GM19099 (cell line): Measurements from ENCODE around the gene DAO.

Experiments
- POLR2A ChIP-seq: IDR thresholded peaks from 3 replicates; pipeline ENCODE4 v1.6.1; 2011; ENCODE audit warnings: low read depth; ENCODE audit not compliant: insufficient read length; ENCODE audit errors: extremely low read depth

Gene DAO

DNA sequence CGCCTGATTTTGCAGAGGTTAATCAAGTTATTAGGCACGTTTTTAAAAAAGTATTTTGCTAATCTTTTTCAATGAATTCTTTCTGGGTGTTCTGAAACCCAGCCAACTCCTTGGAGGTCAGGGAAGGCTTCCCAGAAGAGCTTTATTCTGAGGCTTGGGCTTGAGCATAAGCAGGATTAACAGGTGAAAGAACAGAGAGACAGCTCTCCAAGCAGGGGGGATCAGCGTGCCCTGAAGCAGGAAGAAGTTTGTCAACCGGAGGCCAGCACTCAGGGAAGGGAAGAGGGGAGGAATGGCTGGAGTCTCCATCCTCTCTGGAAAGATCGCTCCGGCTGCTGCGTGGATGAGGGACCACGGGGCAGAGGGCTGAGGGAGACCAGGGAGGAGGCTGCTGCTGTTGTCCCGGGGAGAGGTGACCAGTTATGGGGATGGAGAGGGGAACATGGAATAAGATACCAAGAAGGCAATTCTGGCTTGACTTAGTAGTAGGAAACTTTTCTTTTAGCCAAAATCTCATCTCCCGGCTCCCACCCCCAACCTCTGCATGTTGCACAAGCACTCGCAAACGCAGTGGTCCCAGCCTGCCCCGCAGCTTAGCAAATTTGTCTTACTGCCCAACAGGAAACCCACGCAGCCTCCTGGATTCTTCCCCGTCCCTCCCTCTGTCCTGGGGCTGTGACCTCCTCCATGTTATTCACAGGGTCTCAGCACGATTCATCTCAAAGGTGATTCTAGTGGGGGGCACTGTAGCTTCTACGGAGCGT is 21.4 kb upstream of the DAO start:
- no peak for TF ChIP-seq POLR2A

DNA sequence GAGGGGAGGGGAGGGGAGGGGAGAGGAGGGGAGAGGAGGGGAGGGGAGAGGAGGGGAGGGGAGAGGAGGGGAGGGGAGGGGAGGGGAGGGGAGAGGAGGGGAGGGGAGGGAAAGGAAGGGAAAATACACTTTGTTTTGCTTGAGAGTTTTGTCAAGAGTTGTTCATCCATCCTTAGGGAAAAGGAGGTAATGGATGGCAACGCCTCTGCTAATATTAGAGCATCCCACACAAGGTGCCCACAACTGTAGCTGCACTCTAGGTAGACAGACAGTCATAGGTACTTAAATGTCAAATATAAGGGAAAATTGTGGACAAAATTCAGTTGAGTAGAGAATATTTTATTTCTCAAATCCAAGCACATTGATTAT is 20.0 kb upstream of the DAO start:
- TF ChIP-seq POLR2A, result no peak

DNA sequence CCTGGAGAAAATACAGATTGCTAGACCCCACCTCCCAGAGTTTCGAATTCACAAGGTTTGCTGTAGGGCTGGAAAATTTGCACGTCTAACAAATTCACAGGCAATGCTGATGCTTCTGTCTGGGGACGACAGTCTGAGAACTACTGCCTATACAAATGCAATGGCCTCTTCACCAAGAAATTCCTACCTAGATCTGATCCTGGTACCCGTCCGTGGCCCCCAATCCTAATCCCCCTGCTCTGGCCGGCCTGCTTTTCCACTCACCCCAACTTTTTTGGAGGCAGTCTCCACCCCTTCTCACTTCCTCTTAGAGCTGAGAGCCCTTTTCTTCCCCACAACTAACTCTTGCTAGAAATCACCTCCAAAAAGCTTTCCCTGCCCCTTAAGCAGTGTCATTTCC is 19.4 kb upstream of the DAO start:
- no peak for TF ChIP-seq POLR2A

DNA sequence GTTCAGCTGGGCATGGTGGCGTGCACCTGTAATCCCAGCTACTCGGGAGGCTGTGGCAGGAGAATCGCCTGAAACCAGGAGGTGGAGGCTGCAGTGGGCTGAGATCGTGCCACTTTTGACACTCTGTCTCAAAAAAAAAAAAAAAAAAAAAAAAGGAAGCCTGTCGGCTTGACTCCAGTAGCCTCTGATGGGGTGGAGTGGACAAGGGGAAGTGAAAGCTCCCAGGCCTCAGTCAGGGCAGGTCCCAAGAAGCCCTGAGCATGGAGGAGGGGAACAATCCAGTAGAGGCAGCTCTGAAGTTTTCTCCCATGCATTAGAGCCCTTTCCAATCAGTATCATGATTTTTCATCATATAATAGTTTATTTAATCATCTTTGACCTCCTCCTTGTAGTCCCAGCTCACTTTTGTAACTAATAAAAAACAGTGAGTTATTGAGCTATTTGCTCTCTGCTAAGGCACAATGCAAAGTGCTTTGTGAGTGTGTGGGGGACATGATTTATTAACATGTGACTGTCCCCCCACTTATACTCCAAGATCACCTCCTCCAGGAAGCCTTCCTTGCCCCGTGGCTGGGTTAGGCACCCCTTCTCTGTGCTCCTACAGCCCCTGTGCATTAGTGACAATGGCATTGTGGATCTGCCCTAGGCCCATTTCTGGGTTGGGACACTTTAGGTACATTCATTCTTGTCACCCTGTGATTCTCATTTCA is 17.9 kb upstream of the DAO start:
- TF ChIP-seq POLR2A, result no peak

DNA sequence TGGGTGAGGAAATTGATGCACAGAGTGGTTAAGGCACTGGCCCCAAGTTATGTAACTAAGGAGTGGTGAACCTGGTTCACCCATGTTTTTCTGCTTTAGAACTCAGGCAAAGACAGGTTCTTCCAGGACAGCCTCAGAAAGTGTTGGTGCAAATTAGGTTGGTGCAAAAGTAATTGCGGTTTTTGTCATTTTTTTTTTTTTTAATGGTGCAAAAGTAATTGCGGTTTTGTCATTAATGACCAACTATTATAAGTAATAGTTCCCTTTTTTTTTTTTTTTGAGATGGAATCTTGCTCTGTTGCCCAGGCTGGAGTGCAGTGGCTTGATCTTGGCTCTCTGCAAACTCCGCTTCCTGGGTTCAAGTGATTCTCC is 17.3 kb upstream of the DAO start:
- no peak for TF ChIP-seq POLR2A

DNA sequence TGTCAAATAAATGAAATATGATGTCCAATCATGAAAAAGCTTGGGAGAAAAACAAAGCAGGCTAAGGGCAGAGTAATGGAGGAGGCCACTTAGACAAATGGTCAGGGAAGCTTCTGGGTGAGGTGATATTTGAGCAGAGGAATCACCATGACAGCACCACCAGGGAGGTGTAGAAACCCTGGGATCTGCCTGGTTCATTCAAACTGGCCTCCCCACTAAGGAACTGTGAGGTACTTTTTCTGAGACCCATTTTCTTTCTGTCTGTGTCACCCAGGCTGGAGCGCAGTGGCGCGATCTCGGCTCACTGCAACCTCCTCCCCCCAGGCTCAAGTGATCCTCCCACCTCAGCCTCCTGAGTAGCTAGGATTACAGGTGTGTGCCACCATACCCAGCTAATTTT is 14.7 kb upstream of the DAO start:
- TF ChIP-seq POLR2A, result no peak

DNA sequence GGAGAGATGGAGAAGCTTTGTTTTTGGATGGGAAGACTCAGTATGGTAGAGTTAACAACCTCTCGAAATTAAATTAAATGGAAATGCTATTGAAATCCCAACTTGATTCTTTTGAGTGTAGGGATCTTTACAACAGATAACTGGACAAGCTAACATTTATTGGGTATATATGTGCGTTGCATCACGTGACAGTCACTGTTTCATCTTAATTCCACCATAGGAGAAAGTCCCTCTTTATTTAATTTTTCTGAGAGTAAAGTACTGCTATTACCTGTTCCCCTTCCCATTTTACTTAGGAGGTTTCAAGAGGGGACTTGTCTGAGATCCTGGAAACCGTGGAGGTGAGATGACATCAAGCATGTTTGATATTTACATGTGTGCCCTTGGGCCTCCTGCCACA is 11.1 kb upstream of the DAO start:
- TF ChIP-seq POLR2A, result no peak

DNA sequence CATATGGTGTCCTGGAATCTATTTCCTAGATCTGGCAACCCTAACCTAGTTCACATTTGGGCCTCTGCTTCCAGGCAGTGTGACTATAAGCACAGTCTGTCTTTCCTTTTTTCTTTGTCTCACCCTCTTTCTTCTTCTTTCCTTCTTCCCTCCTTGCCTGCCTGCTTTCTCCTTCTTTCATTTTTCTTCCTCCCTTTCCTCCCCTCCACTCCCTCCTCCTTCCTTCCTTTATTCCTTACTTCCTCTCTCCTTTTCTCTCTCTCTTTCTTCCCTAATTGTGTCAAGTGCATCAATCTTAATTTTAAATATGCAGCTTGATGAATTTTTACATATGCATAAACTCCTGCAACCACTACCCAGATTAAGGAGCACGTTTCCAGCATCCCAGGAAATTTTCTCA is 4.6 kb upstream of the DAO start:
- TF ChIP-seq POLR2A, result no peak

DNA sequence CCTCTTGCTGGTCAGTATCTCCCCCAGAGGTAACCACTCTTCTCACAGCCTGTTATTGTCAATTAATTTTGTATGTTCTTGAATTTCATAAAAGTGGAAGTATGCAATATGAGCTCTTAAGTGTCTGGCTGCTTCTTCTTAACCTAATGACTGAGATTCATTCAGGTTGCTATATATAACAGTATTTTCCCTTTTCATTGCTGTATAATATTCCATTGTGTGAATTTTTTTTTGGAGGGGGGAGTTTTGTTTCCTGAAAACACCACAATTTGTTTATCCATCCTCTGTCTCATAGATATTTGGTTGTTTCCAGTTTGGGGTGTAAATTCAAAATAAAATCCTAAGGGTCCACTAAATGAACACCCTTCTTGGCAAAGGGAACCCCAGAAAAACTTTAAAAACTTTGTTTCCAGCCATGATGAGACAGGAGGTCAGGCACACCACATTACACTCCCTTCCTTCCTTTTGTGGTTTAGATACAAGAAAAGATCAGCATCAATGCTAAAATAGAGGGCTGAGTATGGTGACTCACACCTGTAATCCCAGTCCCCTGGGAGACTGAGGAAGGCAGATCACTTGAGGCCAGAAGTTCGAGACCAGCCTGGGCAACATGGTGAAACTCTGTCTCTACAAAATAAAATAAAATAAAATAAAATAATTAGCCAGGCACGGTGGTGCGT is 4.1 kb upstream of the DAO start:
- no peak for TF ChIP-seq POLR2A

DNA sequence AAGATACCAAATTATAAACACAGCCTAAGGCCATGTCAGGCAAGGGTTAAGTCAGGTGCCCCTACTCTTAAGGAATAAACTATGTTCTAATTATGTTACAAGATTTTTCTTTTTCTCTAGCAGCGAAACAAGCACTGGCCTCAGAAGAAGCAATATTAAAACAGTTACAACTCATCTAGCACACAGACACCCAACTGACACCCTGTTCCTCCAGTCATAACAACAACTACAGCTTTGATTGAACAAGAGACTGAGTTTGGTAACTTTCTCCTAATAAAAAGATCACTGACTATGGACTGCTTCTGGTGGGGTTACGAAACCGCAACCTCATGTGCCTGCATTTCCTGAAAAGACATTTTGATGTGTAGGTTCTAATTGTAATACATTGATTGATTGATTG is 3.3 kb upstream of the DAO start:
- no peak for TF ChIP-seq POLR2A

DNA sequence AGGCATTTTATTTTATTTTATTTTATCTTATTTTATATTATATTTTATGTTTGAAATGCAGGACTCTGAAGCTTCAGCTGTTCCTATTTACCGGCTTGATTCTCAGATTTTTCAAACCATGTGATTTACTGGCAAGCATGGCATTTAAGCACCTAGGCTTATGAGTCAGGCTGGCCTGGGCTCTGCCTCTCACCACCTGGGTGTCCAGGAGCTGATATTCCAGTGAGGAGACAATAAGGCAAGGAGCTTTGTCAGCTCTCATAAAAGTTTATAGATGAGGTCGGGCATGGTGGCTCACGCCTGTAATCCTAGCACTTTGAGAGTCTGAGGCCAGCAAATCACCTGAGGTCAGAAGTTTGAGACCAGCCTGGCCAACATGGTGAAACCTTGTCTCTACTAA is 2.1 kb downstream of the DAO start:
- TF ChIP-seq POLR2A, result no peak

DNA sequence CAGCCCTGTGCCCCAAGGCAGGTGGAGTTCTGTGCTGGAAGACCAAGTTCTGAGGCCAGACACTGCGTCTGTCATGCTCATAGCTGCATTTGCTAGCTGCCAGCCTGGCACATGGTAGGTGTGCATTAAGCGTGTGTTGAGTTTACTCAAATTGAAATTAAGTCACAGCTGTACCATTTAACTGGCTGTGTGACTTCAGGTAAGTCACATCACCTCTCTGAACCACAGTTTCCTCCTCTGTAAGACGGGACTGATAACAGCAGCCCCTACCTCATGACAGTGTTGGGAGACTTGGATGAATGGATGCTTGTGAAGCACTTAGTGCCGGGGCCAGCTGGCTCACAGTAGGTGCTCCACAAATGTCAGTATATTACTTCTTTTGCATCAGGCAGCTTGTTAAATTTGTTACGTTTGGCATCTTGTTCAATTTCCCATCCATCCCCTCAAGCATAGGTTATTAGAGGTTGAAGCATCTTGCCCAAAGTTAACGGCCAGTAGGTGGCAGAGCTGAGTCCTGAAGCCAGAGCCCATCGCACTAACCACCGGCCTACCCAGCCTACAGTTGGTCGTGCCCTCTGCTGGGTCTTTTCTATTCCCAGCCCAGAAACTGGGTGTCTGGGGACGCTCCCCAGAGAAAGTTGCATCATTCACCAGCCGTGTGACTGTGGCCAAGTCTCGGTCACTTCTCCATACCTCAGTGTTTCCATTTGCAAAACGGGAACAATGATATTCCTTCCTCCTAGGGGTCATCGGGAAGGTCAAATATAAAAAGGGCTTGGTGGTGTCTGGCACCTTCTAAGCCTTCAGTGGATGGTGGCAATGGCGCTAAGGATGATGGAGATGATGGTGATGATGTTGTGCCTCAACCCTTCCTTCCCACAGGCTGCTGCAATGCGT is 4.5 kb downstream of the DAO start:
- no peak for TF ChIP-seq POLR2A

DNA sequence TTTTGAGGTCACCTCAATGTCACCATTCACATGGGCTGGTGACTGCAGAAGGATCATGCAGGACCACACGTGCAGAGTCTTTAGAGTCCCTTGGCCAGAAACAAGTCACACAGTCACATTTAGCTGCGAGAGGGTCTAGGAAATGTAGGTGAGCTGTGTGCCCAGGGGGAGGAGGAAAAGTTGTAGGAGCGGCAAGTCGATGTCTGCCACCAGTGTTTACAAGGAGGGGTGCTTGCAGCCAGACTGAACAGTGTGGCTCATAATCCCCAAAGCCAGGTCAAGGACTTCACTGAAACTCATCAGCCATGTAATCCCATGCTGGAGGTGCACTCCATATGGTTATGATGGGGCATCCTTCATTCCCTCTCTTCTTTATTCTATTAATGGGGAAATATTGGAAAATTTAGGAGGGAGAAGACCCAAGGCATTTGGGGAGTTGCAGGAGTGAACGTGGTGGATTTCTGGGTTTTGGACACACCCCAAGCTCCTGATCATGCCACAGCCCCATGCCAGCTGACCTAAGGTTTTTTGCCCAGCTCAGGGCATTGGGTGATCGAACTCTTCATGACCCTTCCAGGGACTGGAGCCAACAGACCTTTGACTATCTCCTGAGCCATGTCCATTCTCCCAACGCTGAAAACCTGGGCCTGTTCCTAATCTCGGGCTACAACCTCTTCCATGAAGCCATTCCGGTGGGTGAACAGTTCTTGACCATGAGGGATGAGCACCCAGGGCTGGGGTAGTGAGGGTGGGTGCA is 7.2 kb downstream of the DAO start:
- no peak for TF ChIP-seq POLR2A

DNA sequence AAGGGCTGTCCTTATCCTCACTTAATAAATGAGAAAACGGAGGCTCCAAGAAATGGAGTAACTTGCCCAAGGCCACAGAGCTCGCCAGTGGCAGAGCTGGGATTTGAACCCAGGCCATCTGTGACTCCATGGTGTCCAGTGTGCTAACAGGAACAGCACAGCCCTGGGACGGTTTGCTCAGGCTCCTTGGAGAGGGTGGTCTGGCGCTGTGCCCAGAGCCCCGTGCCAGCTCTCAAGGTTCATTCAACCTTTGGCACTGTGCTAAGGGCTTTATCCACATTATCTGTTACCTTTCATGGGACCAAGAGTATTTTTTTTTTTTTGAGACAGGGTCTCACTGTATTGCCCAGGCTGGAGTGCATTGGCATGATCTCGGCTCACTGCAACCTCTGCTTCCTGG is 8.1 kb downstream of the DAO start:
- TF ChIP-seq POLR2A, result no peak
